Heart left ventricle (tissue), 13 donors: ENCODE measurements around the gene IFFO2.

Source experiments
- CTCF ChIP-seq, 12 donors: fragments of 200-600 bp; sonication (generic) in 4 of 12; IDR thresholded peaks; one replicate each; pipeline versions ENCODE4 v1.5.0 to v1.8.0; 2018 to 2022; ENCODE audit warnings: antibody characterized with exemption in 12 of 12, mild to moderate bottlenecking in 5 of 12
- POLR2A ChIP-seq, 2 donors: fragments of 450-650 bp; IDR thresholded peaks; one replicate each; pipeline ENCODE4 v1.6.1; 2017; ENCODE audit warnings: antibody characterized with exemption in 2 of 2, mild to moderate bottlenecking in 2 of 2, moderate library complexity in 2 of 2
- donor health status: ischemic (EF 13 %, LVEDD 7.1; RV severe dilation, severe dysfunction).
- donor health status: DM: no; HTN: yes; CAD: no.
- donor health status: DM: no; HTN: no; CAD: no.
- donor health status: ischemic (EF 25% LVEDD 6.9; RV normal size, moderate dysfunction).
- donor health status: ischemic (EF 25% LVEDD 5.7; RV mildly dilated, moderate dysfunction).
- donor health status: ischemic (EF 35%, LVEDD 5.7; RV mildly dilated, moderate dysfunction).
- donor health status: nonischemic (EF 11% LVEDD 7.7; RV severe dilation, severe dysfunction).
- donor health status: DM: yes; HTN: yes; CAD: no.
- donor health status: PGD.
- donor health status: ischemic (EF 29% LVEDD 5.4; RV normal size, mild dysfunction).
- donor health status: nonischemic (EF 23%, LVEDD 6.1; RV moderate dilation, normal function).

GRCh38 chr1:18875796-18876128, 80.7 kb downstream of the IFFO2 start:
- TF ChIP-seq CTCF (IDR thresholded peaks at IDR 0.05) (no peak), POLR2A (IDR thresholded peaks at IDR 0.05) (no peak)
